Prostate gland (tissue), 2 donors: Measurements from ENCODE around the gene CTIF. TPM values are rescaled to one million over a fixed set of nuclear protein-coding genes. Genes with fewer than 3 reads are reported as not detected.

Experiments used
- DNase-seq: peaks from one replicate; pipeline ENCODE4 v3.0.0-alpha.2; 2019; ENCODE audit warnings: low spot score
- H3K27ac ChIP-seq, 2 donors: fragments of 200-600 bp; sonication (generic); 2 replicates each; pipeline ENCODE4 v1.5.1; 2017 to 2019
- H3K27me3 ChIP-seq: fragments of 200-600 bp; sonication (generic); replicated peaks from 2 replicates; pipeline ENCODE4 v1.5.1; 2019; ENCODE audit not compliant: insufficient read depth
- H3K36me3 ChIP-seq, 2 donors: fragments of 200-600 bp; sonication (generic); 1 replicate in 1 of 2; 2 replicates in 1 of 2; pipeline versions ENCODE4 v1.5.1 to v1.8.1; 2017 to 2019
- H3K4me1 ChIP-seq: fragments of 200-600 bp; sonication (generic); replicated peaks from 2 replicates; pipeline ENCODE4 v1.5.1; 2019
- H3K4me3 ChIP-seq, 2 donors: fragments of 200-600 bp; sonication (generic); 2 replicates each; pipeline ENCODE4 v1.5.1; 2017 to 2019
- H3K9me3 ChIP-seq: fragments of 200-600 bp; sonication (generic); 2 replicates; pipeline ENCODE4 v1.5.1; 2017
- POLR2A ChIP-seq: fragments of 450-650 bp; IDR thresholded peaks from one replicate; pipeline ENCODE4 v1.6.1; 2016; ENCODE audit warnings: antibody characterized with exemption, mild to moderate bottlenecking
- POLR2AphosphoS5 ChIP-seq: sonication (generic); formaldehyde crosslinking; IDR thresholded peaks from one replicate; pipeline ENCODE4 v1.6.1; 2017; ENCODE audit warnings: antibody characterized with exemption
- WGBS: methylation state at CpG from one replicate; pipeline ENCODE4 v1.1.5; 2018; 5-methylcytosine and 5-hydroxymethylcytosine counted together
- intact Hi-C: fragments of 100-400 bp; cut with DNase I; formaldehyde crosslinking; loops from one replicate; pipeline ENCODE4 v1.14.2; 2022
- total RNA-seq, 2 donors: library from RNA; depleted of rRNA; stranded (reverse); fragments of >200 nt; gene quantifications; one replicate each; pipeline ENCODE4 v1.1.0, GENCODE V29; 2016
- TF ChIP-seq, protein P1 (sequence below), 4 experiments: fragments of 200-600 bp in 2 of 4; fragments of 450-650 bp in 2 of 4; sonication (generic) in 2 of 4; IDR thresholded peaks; 1 replicate in 3 of 4; 2 replicates in 1 of 4; pipeline ENCODE4 v1.5.1; 2016 to 2019; ENCODE audit warnings: antibody characterized with exemption in 4 of 4, mild to moderate bottlenecking in 2 of 4, moderate library complexity in 2 of 4

Gene CTIF
- total RNA-seq, 2 donors from 2014 or later: 8.1 to 57.9 TPM

DNA sequence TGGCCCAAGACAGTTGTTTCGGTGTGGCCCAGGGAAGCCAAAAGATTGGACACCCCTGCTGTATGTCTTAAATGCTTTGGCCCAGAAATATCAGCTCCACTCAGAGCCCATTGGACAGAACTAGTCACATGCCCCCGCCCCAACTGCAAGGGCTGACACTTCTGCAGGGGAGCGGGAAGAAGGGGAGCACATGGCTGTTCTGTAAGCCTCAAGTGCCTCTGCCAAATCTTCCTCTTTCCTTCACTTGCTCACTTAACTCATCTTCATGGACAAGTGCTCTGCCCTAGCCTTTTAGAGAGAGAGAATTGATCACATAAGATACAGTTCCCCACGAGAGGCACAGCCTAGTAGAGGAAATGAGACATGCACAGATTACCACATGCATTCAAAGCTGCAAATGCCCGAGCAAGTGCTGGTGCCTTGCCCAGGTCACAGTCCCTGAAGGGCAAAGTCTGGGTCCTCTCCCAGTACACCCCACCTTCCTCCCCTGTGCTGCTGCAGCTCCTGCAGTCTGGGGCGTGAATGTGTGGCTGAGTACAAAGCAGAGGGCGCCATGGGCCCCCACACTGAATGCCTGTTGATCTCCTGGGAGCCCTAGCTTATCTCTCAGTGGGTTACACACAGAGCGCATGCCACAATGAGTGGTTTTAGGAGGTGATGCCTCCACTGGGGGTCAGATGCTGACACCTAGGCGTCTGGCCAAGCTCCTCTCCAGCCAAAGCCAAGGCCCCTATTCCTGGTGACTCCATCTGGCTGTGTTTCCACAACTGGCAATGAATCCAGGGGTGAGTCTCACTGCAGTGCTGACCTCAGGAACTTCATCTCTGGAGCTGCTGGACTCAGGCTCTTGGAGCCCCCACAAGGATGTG lies 135.3 kb downstream of the CTIF start:
- TF ChIP-seq POLR2A (no peak), POLR2AphosphoS5 (no peak)
- TF ChIP-seq, protein P1, sequence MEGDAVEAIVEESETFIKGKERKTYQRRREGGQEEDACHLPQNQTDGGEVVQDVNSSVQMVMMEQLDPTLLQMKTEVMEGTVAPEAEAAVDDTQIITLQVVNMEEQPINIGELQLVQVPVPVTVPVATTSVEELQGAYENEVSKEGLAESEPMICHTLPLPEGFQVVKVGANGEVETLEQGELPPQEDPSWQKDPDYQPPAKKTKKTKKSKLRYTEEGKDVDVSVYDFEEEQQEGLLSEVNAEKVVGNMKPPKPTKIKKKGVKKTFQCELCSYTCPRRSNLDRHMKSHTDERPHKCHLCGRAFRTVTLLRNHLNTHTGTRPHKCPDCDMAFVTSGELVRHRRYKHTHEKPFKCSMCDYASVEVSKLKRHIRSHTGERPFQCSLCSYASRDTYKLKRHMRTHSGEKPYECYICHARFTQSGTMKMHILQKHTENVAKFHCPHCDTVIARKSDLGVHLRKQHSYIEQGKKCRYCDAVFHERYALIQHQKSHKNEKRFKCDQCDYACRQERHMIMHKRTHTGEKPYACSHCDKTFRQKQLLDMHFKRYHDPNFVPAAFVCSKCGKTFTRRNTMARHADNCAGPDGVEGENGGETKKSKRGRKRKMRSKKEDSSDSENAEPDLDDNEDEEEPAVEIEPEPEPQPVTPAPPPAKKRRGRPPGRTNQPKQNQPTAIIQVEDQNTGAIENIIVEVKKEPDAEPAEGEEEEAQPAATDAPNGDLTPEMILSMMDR (IDR thresholded peaks at IDR 0.05): no peak
- Histone ChIP-seq H3K4me3 (no peak overlapping the region), H3K36me3 (no peaks in the 10 kb centered on the region), H3K27me3 (no peaks in the 10 kb centered on the region), H3K4me1 (no peaks in the 10 kb centered on the region), H3K9me3 (no peaks in the 10 kb centered on the region), H3K27ac (no peak overlapping the region)
- intact Hi-C loops: loop anchor here (10.0 kb wide), 1 partner anchor 741 kb away; no protein-coding TSS in a partner anchor
- DNase-seq: no peak
- 88% methylated on average over 9 of the region's 9 CpGs for WGBS

DNA sequence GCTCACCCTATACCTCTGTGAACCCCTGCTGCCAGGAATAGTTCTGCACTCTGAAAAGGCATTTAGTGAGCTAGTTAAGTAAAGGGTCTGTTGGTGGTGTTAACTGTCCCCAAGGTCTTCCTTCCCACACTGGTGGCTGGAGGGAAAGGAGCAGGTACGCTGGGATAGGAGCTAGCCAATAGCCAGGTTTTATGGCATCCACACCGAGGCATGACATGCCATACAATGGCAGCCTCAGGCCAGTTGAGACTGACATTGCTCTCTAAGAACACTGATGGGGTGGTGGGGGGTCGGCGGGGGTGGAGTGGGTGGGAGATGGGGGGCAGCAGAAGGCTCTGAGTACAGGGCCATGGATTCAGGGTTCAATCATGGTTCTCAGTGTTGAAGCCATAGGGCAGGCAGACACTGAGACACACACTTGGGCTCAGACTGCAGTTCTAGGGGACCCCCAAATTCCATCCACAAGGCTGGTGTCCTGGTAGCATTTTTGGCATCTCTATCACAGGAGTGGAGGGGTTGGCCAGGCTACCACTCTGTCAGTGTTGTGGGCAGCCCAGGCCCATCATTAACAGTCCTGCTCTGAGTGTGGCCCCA lies 136.0 kb downstream of the CTIF start:
- Histone ChIP-seq H3K27me3 (no peaks in the 10 kb centered on the region), H3K4me1 (no peaks in the 10 kb centered on the region), H3K36me3 (no peaks in the 10 kb centered on the region), H3K27ac (no peak overlapping the region), H3K4me3 (no peak overlapping the region), H3K9me3 (no peaks in the 10 kb centered on the region)
- no peak for DNase-seq
- intact Hi-C loops: loop anchor here (5.0 to 10.0 kb wide), 7 partner anchors 102 to 812 kb away; partner anchors contain the start of gene C18orf32
- TF ChIP-seq POLR2A: no peak
- 83% methylated on average over 4 of the region's 4 CpGs for WGBS

DNA sequence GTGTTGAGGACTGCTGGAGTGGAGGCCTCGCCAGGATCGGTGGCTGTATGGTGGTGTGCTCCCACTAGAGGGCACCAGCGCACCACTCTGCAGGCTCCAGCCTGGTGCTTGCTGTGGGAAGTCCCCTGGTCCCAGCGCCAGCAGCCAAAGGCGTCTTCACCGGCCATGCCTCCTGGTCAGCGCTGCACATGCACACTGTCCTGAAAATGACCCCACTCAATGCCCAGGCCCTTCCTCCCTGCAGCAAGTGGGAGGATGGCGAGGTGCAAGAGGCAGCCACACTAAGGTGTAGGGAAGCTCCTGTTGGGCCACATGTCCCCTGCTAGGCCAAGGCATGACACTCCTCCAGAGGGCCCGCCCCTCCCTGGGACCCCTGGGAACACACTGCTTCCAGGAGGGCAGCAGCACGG lies 136.5 kb downstream of the CTIF start:
- H3K36me3 ChIP-seq: no peaks in the 10 kb centered on the region
- no peaks in the 10 kb centered on the region for H3K4me1 ChIP-seq
- no peaks in the 10 kb centered on the region for H3K9me3 ChIP-seq
- intact Hi-C loops: loop anchor here (5.0 to 10.0 kb wide), 7 partner anchors 102 to 812 kb away; partner anchors contain the start of gene C18orf32
- 5% methylated on average over 9 of the region's 10 CpGs for WGBS
- no peak overlapping the region for H3K4me3 ChIP-seq
- H3K27ac ChIP-seq: no peak overlapping the region
- H3K27me3 ChIP-seq: no peaks in the 10 kb centered on the region
- peak; percentile 24 for TF ChIP-seq POLR2AphosphoS5
- TF ChIP-seq, protein P1 (IDR thresholded peaks at IDR 0.05): peak; percentile 85 to 94 (median 88)
- TF ChIP-seq POLR2A: no peak
- DNase-seq: peak; percentile 81

DNA sequence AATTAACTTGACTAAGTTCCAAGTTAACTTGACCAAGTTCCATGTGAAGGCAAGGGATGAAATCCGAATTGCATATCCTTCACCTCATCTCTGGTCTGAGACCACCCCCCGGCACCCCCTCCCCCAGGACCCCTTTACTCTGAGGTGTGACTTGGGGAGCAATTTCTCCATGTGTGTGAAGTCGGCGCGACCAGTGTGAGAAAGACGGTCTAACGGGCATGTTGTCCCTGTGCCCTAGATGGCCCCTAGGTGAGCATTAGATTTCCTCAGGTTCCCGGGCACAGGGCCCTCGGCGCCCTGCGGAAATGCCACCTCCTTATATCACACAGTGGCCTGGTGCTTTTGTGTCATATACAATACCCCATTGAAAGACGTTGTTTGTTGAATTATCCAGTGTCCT lies 137.1 kb downstream of the CTIF start:
- intact Hi-C loops: loop anchor here (5.0 to 10.0 kb wide), 7 partner anchors 101 to 811 kb away; partner anchors contain the start of gene C18orf32
- Histone ChIP-seq H3K4me3 (no peak overlapping the region), H3K27me3 (no peaks in the 10 kb centered on the region), H3K27ac (no peak overlapping the region), H3K36me3 (no peaks in the 10 kb centered on the region), H3K9me3 (no peaks in the 10 kb centered on the region), H3K4me1 (no peaks in the 10 kb centered on the region)
- WGBS: 85% methylated on average over 12 of the region's 12 CpGs
- TF ChIP-seq, protein P1 (IDR thresholded peaks at IDR 0.05): no peak
- no peak for TF ChIP-seq POLR2AphosphoS5
- TF ChIP-seq POLR2A: no peak
- DNase-seq: no peak

DNA sequence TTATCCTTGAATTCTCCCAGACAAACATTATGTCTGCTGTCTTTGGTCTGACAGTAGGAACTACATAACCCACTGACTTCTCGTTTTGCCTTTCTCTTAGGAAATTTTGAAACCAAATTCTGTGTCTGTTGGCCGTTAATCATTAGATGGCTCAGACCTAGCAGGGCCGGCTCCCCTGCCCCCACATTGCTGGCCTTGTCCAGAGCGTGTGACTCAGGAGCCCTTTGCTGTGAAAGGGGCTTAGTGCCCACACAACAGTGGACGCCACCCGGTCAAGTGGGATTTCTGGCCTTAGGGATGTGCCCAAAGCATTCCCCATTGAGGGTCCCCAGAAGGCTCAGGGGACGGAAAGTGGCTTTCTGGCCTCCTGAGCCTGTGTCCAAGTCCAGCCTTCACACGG lies 137.5 kb downstream of the CTIF start:
- WGBS: 70% methylated on average over 8 of the region's 8 CpGs
- no peaks in the 10 kb centered on the region for H3K36me3 ChIP-seq
- no peaks in the 10 kb centered on the region for H3K4me1 ChIP-seq
- DNase-seq: no peak
- H3K27me3 ChIP-seq: no peaks in the 10 kb centered on the region
- TF ChIP-seq, protein P1 (IDR thresholded peaks at IDR 0.05): no peak
- no peak for TF ChIP-seq POLR2AphosphoS5
- no peak for TF ChIP-seq POLR2A
- no peak overlapping the region for H3K27ac ChIP-seq
- intact Hi-C loops: loop anchor here (5.0 to 10.0 kb wide), 7 partner anchors 101 to 811 kb away; partner anchors contain the start of gene C18orf32
- no peak overlapping the region for H3K4me3 ChIP-seq
- H3K9me3 ChIP-seq: no peaks in the 10 kb centered on the region
